ENCODE data around the gene HIC2.
A peak's percentile ranks its signal among the peaks of the same experiment; 100 is the strongest.
"Not testable (repeated sequence)": the region's sequence is repeated elsewhere in the genome, so short reads cannot be mapped to it uniquely, and the experiment has no call there.

HIC2 gene

DNA sequence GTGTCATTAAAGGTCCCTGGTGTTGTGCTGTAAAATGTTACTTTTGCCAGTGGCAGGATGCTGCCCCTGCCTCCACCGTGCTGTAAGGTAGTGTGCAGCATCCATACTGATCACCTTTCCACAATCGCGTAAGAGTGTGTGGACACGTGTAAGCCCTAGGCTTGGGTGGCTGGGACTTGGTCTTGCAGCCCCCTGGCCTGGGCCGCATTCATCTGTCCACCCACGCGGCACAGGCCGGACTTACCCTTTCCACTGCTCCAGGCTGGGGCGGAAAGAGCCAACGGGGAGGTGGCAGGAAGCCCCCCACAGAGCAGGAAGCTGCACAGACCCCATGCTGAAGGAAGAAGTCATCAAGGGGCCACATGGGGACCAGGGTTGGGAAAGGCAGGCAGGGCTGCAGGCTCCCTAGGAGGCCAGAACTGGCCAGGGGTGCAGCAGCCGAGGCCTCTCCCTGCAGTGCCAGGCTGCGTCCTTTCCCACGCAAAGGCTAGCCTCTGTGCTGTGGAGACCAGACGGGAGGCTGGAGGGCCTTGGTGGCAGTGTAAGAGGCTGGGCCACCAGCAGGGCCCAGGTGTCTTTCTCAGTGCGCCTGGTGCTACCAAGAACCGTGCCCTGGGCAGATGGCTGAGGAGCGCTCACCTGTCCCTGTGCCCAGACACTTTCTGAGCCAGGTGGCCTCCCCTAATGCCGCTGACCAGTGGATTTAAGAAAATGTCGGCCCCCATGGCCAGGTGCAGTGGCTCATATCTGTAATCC, 38.3 kb downstream of the HIC2 start:
- DNase-seq (ENCODE audit: low read depth) = no peak
- H3K4me3 ChIP-seq (ENCODE audit: low read depth, low read length) = no peak overlapping the region
- TF ChIP-seq, protein P1, sequence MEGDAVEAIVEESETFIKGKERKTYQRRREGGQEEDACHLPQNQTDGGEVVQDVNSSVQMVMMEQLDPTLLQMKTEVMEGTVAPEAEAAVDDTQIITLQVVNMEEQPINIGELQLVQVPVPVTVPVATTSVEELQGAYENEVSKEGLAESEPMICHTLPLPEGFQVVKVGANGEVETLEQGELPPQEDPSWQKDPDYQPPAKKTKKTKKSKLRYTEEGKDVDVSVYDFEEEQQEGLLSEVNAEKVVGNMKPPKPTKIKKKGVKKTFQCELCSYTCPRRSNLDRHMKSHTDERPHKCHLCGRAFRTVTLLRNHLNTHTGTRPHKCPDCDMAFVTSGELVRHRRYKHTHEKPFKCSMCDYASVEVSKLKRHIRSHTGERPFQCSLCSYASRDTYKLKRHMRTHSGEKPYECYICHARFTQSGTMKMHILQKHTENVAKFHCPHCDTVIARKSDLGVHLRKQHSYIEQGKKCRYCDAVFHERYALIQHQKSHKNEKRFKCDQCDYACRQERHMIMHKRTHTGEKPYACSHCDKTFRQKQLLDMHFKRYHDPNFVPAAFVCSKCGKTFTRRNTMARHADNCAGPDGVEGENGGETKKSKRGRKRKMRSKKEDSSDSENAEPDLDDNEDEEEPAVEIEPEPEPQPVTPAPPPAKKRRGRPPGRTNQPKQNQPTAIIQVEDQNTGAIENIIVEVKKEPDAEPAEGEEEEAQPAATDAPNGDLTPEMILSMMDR (conservative IDR thresholded peaks at IDR 0.05; ENCODE audit: low read depth, low read length) = no peak

DNA sequence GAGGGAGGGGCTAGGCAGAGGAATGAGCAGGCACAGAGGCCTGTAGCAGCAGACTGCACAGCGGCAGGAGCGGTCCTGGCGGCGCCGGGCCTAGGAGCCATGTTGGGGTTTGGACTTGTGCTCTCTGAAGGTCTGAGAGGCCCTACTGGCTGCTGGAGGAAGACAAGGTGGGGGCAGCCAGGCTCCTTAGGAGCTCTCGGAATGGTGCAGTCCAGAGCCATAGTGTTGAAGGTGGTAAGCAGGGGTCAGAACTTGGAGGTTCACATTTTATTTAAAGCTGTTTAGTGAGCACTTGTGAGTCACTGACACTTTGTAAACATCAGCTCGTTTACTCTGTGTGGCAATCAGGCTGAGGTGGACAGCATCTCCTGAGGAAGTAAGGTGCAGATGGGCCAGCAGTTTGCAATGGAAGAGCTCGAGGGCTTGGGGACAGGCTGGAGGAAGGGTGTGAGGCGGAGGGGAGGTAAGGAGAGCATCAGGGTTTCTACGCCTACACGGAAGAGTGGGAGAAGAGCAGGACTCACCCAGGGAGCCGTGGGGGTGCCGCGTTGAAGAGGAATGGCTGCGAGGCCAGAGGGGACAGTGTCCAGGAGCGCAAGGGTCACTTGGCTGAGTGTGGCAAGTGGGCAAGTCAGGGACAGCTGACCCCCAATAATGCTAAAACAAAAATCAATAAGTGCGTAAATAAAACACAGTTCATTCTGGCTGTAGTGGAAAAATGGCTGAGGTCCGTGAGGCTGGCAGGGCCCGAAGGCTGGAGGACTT, 40.0 kb downstream of the HIC2 start:
- DNase-seq (ENCODE audit: low read depth) = peak; percentile 32

DNA sequence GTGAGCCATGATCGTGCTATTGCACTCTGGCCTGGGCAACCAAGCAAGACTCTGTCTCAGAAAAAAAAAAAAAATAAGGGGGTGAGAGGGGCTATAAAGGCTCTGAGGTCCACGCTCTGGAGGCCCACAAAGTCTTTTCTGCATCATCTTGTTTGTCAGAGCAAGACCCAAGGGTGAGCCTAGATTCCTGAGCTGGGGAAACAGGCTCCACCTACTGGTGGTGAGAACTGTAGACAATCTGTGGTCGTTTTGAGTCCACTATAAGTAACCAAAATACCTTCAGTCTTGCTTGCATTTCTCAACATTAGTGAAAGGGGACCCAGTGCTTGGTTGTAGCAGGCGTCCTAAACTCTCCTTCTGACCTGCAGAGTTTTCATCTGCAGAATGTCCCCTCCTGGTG, 45.5 kb downstream of the HIC2 start:
- DNase-seq (ENCODE audit: low read depth); H3K4me3 ChIP-seq (ENCODE audit: low read depth, low read length): not testable (repeated sequence)

More for the DNA sequence above, 40.0 kb downstream of the HIC2 start:
- TF ChIP-seq, protein P1 (conservative IDR thresholded peaks at IDR 0.05; ENCODE audit: low read depth, low read length) = no peak
- no peak overlapping the region for H3K4me3 ChIP-seq (ENCODE audit: low read depth, low read length)

DNA sequence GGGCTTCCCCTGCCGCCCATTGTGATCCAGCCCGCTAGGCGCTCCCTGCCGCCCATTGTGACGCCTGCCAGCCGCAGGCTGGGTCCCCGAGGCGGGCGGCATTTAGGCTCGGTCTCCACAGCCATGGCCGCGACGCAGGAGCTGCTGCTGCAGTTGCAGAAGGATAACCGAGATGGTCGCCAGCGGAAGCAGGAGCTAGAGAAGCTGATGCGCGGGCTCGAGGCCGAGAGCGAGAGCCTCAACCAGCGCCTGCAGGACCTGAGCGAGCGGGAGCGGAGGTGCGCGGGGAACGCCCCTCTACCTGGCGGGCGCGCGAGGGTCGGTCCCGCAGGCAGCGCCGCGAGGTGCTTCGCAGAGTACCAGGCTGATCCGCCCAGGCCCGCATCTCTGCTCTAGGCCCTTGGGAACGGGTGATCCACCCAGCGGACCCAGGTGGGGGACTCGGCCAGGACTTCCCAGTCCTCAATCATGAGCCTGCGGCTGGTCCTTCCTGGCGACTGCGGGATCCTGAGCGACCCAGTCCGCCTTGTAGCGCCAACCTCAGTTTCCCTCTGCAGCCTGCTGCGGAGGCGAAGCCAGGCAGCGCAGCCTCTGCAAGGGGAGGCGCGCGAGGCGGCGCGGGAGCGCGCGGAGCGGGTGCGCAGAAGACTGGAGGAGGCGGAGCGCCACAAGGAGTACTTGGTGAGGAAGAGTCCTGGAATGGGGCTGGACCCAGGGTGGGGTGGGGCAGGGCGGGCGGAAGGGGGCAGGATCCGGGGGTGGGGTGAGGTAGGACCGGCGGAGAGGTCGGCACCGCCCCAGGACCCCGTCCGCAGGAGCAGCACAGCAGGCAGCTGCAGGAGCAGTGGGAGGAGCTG, 50.4 kb downstream of the HIC2 start, which contains the start of gene TMEM191C:
TMEM191C (plus strand) TSS at position 51 of the 857 bp plus-strand sequence; CDS start at position 124, 73 bp downstream.
- H3K4me3 ChIP-seq (ENCODE audit: low read depth, low read length) = peak within 1 kb of the TSS; percentile 55
- DNase-seq (ENCODE audit: low read depth) = not testable (repeated sequence)

DNA sequence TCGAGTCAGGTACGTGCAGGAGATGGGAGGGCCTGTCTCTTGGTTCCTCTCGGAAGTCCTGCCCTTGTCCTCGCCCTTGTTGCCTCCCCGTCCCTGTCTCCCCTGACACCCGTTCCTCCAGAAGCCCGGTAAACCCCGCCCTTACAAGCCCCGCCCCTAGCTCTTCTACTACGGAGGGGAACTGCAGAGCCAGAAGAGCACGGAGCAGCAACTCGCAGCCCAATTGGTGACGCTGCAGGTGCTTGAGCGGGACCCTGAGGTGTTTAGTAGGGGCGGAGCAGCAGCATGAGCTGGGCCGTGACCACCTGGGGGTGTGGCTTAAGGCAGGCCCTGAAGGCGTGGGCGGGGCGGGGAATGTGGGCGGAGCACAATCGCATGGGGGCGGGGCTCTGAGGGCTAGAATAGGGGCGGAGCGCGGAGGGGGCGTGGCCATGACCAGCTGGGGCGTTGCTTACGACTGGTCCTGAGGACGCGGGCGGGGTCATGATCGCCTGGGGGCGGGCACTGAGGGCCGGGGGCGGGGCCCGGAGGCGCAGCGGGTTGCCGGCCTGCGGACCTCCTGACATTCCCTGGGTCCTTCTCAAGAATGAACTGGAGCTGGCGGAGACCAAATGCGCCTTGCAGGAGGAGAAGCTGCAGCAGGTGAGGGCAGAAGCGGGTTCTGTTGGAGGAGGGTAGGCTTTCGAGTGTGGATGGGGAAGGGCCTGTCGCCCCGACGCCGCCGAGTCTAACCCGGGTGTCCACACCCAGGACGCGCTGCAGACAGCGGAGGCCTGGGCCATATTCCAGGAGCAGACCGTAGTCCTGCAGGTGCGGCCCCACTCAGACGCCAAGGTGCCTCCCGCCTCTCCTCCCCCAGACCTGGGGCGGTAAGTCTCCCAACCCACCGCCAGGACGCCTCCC, 51.3 kb downstream of the HIC2 start:
- H3K4me3 ChIP-seq (ENCODE audit: low read depth, low read length) = peak overlapping the region; percentile 55
- DNase-seq (ENCODE audit: low read depth) = peak; percentile 82

DNA sequence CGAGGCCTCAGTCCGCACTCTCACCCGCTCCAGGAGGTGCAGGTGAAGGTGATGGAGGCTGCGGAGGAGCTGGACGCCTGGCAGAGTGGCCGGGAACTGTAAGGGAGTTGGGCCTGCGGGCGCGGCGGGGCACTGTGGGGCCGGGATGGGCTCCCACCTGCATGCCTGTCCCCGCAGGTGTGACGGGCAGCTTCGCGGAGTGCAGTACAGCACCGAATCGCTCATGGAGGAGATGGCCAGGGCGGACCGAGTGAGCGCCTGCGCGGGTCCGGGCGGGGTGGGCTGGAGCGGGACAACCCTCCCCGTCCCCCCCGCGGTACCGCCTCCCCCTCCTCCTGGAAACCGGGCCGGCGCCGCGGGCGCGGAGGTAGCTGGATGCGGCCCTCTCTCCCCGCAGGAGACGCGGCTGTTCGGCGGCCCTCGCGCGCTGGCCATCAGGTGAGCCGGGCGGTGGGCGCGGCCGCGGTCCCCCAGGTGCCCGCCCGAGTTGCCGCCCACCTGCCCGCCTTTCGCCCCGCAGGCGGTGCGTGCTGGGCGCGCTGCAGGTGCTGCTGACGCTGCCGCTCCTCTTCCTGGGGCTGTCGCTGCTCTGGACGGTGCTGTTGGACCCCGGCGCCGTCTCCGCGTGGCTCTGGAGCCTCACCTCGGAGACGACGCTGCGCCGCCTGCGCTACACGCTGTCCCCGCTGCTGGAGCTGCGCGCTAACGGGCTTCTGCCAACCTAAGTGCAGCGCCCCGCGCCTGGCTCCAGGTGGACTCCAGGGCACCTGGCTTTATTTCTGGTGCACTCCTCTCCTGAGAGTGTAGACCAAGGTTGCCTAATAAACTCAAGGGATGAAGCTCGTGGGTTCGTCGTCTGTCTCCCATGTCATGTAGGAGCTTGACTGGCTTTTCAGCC, 52.2 kb downstream of the HIC2 start:
- not testable (repeated sequence) for H3K4me3 ChIP-seq (ENCODE audit: low read depth, low read length); DNase-seq (ENCODE audit: low read depth)

DNA sequence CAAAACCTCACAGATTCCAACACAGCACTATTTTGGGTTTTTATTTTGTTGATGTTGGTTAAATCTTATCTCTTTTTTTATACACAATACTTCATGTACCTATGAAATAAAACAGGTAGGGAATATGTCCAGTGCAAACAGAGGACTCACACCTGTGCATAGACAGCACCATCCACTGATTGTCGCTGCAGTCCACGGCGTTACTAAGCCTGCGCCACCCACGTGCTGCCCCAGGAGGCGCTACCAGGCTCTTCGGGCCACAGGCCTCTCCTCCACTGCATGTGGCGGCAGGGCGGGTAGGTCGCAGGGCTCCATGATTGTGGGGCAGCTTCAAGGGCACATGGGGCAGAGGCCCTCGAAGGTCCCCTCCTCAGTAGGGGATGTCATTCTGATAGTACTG, 55.8 kb downstream of the HIC2 start:
- H3K4me3 ChIP-seq (ENCODE audit: low read depth, low read length); DNase-seq (ENCODE audit: low read depth): not testable (repeated sequence)

DNA sequence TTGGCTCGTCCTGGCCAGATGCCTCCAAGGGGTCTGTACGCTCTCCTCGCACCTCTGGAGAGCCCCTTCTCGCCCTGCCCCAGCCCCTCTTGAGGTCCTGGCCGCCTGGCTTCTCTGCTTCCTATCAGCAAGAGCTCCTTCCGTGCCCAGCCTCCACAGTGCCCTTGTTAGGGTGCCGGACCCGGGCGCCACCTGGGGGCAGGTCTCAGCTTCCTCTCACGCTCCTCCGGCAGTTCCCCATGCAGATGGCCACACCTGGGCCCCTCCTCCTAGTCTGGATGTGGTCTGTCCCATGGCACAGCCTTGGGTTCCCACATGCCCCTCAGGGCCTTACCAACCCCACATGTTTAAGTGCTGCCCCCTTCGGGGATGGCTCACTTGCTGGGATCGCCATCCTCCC, 56.5 kb downstream of the HIC2 start:
- not testable (repeated sequence) for H3K4me3 ChIP-seq (ENCODE audit: low read depth, low read length); DNase-seq (ENCODE audit: low read depth)

DNA sequence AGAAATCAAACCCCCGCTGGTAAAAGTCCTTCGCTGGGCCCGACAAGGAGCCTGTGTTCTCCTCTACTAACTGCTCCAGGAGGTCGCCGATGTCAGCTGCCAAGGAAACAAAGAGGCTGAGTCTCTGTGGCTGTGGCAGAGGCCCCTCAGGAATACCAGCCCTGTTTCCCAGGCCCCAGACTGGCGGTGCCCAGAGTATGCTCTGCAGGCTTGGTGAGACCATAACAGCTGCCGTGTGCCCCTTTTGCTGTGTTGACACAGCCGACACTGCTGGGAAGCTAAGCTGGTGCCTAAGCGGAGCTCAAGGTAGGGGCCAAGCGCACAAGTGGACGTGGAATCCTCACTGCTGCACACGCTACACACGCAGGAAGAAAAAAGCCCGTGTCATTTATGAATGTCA, 66.9 kb downstream of the HIC2 start:
- not testable (repeated sequence) for DNase-seq (ENCODE audit: low read depth); H3K4me3 ChIP-seq (ENCODE audit: low read depth, low read length)

DNA sequence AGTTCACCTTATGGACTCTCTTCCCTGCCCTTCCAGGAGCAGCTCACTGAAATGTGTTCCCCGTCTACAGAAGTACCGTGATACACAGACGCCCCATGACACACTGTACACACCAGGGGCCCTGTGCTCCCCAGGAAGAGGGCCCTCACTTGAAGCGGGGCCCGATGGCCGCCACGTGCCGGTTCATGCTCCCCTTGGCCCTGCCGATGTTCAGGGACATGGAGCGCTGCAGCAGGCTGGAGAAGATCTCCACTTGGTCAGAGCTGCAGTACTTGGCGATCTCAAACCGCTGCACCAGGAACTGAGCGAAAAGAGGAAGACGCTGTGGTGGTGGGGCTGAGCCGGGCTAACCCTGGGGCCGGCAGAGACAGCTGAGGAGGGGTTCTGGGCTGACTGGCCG, 70.6 kb downstream of the HIC2 start:
- not testable (repeated sequence) for DNase-seq (ENCODE audit: low read depth)

DNA sequence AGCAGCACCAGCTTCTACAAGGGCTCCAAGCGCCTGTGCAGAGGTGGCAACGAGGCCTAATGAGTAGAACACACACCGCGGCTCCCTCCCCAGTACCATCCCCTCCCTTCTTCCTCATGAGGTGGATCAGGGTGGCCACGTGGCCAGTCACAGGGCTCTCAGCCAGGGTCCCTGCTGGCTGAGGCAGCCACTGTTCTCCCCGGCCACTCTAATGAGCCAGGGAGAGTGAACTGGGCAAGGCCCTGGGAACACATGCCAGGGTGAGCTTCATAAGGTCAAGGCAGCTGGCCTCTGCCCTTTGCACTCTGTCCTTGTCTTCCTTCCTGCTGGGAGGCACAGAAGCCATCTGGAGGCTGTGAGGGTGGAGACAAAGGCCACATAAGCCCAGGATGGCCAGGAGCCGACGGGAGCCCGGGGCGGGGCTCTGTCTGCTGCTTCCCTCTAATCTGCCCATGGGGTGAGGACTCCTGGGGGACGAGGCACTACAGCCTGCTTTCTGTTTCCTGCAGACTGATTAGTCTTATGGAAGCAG, 72.0 kb downstream of the HIC2 start:
- not testable (repeated sequence) for H3K4me3 ChIP-seq (ENCODE audit: low read depth, low read length)

More for the DNA sequence above, 70.6 kb downstream of the HIC2 start:
- not testable (repeated sequence) for H3K4me3 ChIP-seq (ENCODE audit: low read depth, low read length)

DNA sequence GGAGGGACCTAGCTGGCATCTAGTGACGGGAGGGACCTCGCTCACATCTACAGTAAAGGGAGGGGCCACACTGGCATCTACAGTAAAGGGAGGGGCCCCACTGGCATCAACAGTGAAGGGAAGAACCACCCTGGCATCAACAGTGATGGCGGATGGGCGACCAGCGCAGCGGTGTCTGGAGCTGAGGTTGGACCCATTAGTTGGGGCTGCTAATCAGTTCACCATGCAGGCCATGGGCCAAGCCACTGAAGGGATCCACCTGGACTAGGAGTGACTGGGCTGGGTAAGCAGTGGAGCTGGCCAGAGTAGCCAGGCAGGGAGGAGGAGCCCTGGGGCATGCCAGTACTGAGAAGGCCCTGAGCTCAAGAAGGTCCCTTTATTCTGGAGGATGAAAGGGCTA, 73.4 kb downstream of the HIC2 start:
- DNase-seq (ENCODE audit: low read depth); H3K4me3 ChIP-seq (ENCODE audit: low read depth, low read length): not testable (repeated sequence)

More for the DNA sequence above, 72.0 kb downstream of the HIC2 start:
- DNase-seq (ENCODE audit: low read depth) = not testable (repeated sequence)

DNA sequence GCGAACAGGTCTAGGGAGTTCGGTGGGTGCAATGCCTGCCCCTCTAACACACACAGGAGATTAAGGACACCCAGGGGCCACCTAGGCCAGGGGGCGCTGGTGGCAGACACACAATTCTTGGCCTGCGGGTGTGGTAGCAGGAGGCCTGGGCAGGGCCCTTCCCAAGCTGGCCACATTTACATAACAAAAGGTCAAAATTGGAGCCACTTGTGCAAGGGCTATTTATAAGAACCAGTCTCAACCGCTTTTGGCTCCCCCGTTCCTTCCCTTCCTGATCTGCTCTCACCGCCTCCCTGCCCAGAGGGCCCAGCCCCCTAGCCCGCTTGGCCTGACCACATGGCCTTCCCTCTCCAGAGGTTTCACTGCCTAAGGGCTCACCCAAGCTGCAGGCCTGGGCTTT, 75.1 kb downstream of the HIC2 start:
- H3K4me3 ChIP-seq (ENCODE audit: low read depth, low read length); DNase-seq (ENCODE audit: low read depth): not testable (repeated sequence)
